Fibroblast of lung (primary cell): ENCODE measurements around the gene PLA2G2C.

Experiments used
- EZH2 ChIP-seq: IDR thresholded peaks from 2 replicates; pipeline ENCODE4 v1.5.1; 2012; ENCODE audit warnings: low read length, control low read depth, mild to moderate bottlenecking; ENCODE audit errors: missing control alignments
- TF ChIP-seq, protein P1 (sequence below), 2 donors: IDR thresholded peaks in 1 of 2; conservative IDR thresholded peaks in 1 of 2; 1 replicate in 1 of 2; 2 replicates in 1 of 2; pipeline ENCODE4 v1.5.1; 2011 to 2012; ENCODE audit warnings: low read length in 2 of 2, control low read depth in 1 of 2, inconsistent platforms in 1 of 2, low read depth in 1 of 2, mild to moderate bottlenecking in 1 of 2

GRCh38 chr1:20182415-20182814, 3.9 kb downstream of the PLA2G2C start:
- TF ChIP-seq, protein P1, sequence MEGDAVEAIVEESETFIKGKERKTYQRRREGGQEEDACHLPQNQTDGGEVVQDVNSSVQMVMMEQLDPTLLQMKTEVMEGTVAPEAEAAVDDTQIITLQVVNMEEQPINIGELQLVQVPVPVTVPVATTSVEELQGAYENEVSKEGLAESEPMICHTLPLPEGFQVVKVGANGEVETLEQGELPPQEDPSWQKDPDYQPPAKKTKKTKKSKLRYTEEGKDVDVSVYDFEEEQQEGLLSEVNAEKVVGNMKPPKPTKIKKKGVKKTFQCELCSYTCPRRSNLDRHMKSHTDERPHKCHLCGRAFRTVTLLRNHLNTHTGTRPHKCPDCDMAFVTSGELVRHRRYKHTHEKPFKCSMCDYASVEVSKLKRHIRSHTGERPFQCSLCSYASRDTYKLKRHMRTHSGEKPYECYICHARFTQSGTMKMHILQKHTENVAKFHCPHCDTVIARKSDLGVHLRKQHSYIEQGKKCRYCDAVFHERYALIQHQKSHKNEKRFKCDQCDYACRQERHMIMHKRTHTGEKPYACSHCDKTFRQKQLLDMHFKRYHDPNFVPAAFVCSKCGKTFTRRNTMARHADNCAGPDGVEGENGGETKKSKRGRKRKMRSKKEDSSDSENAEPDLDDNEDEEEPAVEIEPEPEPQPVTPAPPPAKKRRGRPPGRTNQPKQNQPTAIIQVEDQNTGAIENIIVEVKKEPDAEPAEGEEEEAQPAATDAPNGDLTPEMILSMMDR (conservative IDR thresholded peaks at IDR 0.05 in 1 of 2, IDR thresholded peaks at IDR 0.05 in 1 of 2; ENCODE audit: low read depth in 1 of 2, low read length in 2 of 2), result no peak
- TF ChIP-seq EZH2, result no peak
